Testis (tissue), 2 donors: ENCODE data around the gene ZNF177.

Source experiments
- CTCF ChIP-seq, 3 experiments: fragments of 450-650 bp in 2 of 3; fragments of 200-600 bp in 1 of 3; sonication (generic) in 1 of 3; IDR thresholded peaks; one replicate each; pipeline ENCODE4 v1.5.1; 2016 to 2019; ENCODE audit warnings: antibody characterized with exemption in 3 of 3, mild to moderate bottlenecking in 2 of 3, moderate library complexity in 1 of 3
- POLR2A ChIP-seq: fragments of 450-650 bp; IDR thresholded peaks from one replicate; pipeline ENCODE4 v1.6.1; 2017; ENCODE audit warnings: antibody characterized with exemption, mild to moderate bottlenecking, moderate library complexity

- no peak for TF ChIP-seq CTCF (IDR thresholded peaks at IDR 0.05)
- TF ChIP-seq POLR2A = no peak
Observed at GRCh38 chr19:9370738-9371619, 8.2 kb downstream of the ZNF177 start.
